ENCODE data around the gene PARVG.

DNA sequence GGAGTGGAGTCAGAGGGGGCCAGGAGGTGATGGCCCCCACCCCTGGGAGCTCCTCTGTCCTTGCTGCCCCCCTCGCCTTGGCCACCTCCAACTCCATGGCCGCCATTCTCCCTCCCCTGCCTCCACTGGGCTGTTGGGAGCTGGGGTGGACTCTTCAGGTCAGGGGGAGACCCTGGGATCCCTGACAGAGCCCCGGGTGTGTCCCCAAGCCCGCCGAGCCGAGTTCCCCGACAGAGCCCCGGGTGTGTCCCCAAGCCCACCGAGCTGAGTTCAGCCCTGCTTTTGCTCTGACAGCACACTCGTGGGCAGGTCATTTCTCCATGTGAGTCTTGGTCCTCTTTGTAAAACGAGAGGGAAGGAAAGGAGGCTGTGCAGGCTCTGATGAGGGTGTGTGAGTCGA lies 13.2 kb upstream of the PARVG start:
- no peak for TF ChIP-seq CTCF (conservative IDR thresholded peaks at IDR 0.05; ENCODE audit: low read depth, low read length)
- no peak for TF ChIP-seq EZH2phosphoT487 (IDR thresholded peaks at IDR 0.05; ENCODE audit: borderline replicate concordance, low read length)
